Hypothalamus (tissue), 51 donors: ENCODE measurements around the gene INTS1.

Experiments
- DNase-seq, 51 donors: peaks; one replicate each; lab custom pipeline; 2025; lab: John Stamatoyannopoulos, UW

INTS1 gene

GRCh38 chr7:1493571-1493970 is 10.6 kb downstream of the INTS1 start:
- DNase-seq, result no peak

DNA sequence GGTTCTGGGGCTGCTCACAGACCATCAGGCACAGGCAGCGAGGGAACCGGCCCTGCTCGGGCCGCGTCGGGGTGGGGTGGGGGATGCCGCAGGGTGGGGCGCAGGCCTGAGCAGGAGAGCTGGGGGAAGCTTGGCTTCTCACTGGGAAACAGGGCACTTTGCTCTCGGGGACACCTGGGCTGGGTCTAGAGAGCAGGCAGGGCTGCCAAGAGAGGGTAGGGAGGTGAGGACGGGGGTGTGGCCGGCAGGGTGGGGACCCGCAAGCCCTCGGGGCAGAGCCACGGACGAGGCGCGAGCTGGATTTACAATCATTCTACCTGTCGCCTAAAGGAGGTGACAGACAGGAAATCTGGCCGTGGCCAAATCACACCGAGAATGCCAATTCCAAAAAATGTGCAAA is 11.1 kb downstream of the INTS1 start:
- DNase-seq, result no peak

DNA sequence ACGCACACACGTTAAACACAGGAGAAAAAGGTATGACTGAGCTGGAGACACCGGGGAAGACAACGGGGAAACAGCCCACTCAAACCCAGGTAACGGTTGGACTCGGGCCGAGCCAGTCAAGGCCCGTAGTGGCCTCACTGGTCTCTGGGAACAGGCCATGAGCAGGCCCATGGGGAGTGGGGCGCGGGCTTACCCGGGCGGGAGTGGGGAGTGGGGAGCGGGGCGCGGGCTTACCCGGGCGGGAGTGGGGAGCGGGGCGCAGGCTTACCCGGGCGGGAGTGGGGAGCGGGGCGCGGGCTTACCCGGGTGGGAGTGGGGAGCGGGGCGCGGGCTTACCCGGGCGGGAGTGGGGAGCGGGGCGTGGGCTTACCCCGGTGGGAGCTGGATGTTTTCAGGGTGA is 11.5 kb downstream of the INTS1 start:
- no peak for DNase-seq

DNA sequence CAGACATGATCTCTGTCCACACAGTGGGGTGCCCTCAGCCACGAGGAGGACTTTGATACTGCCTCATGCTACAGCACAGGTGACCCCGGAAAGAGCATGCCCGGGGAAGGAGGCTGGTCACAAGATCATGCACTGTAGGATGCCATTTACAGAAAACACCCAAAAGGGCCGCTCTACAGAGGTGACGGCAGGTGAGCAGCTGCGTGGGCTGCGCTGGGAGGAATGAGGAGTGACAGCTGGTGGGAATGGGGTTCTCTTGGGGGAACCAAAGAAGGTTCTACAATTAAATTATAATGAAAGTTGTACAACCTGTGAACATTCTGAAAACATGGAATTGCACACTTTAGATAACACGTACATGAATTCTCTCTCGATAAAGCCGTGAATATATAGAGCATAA is 12.0 kb downstream of the INTS1 start:
- DNase-seq, result no peak

DNA sequence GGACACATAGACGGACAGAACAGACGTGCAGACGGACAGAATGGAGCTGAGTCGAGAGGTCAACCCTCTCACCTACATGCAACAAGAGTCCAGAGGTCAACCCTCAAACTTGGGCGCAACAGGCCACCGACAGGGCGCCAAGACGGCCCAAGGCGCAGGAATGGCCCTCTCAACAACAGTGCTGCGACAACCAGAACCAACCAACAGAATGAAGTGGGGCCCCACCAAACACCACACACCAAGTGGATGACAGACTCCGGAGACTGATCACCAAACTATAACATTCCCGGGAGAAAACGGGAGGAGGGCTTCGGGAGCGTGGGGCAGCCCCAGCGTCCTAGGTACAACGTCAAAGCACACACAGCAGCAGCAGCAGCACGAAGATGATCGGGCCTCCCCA is 13.4 kb downstream of the INTS1 start:
- no peak for DNase-seq

DNA sequence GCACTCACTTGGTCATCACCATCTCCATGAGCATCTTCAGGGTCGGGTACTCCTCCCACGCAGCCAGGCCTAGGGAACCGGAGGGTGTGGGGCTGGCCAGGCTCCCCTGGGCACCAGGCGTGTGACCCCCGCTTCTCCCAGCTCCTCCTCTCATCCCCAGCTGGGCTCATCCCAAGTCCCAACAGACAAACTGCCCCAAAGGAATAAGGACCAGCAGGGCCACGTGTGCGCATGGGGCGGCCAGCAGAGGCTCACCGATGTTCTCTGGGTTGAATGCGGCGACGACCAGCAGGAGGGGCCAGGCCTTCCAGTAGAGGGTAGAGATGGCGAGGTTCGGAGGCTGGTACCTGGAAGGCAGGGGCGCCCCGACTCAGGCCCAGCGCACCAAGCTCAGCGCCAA is 14.9 kb downstream of the INTS1 start:
- DNase-seq, result no peak

- DNase-seq, result no peak
These were observed 16.2 kb downstream of the INTS1 start for GRCh38 chr7:1488016-1488415.

- DNase-seq, result no peak
These were observed 16.7 kb downstream of the INTS1 start for GRCh38 chr7:1487466-1487865.

DNA sequence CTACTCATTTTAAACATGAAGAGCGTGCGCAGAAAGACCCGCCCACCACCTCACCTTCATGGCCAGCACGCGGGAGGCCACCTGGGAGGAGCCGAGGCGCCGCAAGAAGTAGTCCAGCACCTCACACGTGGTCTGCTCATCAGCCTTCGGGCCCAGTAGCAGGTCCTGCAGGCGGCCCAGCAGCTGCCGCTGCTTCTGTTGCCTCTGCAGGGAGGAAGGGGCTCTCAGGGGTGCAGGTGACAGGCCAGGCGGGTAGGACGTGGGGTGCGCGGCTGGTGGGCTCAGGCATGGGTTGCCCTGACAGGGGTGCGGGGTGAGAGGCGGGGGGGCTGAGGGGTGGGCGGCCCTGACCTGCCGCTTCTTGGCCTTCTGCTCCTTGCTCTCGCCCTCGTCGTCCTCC is 17.6 kb downstream of the INTS1 start:
- no peak for DNase-seq

- no peak for DNase-seq
These were observed 19.0 kb downstream of the INTS1 start for GRCh38 chr7:1485156-1485555.

GRCh38 chr7:1484569-1484968 is 19.6 kb downstream of the INTS1 start:
- DNase-seq, result no peak

GRCh38 chr7:1483536-1484505 is 20.4 kb downstream of the INTS1 start:
- DNase-seq, result no peak

GRCh38 chr7:1483079-1483478 is 21.1 kb downstream of the INTS1 start:
- no peak for DNase-seq

DNA sequence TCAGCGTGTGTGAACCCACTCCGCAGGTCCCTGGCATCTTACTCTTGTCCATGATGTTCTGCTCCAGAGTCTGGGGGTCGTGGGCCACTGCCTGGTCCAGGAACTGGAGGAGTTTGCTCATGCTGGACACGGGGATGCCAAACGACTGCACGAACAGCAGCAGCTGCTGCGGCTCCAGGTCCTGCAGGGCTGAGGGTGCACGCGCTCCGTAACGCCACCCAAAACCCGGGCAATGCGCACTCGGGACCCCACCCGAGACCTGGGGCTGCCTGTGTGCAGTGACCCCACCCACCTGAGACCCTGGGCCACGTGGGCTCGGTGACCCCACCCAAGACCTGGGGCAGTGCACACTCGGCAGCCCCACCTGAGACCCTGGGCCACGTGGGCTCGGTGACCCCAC is 22.9 kb downstream of the INTS1 start:
- DNase-seq, result no peak

DNA sequence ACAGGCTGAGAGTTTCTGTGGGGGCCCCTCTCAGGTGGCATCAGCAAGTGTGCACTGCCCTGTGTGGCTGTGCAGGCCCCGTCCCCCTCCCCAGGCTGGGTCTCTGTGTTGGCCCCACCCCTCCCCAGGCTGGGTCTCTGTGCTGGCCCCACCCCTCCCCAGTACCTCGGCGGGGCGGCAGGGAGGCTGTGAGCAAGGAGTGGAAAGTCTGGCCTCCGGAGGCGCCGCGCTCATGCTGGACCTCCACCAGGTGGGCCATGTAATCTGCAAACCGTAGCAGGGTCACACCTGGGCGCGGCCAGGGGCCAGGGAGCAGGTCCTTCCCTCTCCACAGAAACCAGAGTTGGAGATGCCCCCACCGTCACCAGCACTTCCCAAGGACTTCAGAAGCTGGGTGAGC is 23.5 kb downstream of the INTS1 start:
- no peak for DNase-seq

DNA sequence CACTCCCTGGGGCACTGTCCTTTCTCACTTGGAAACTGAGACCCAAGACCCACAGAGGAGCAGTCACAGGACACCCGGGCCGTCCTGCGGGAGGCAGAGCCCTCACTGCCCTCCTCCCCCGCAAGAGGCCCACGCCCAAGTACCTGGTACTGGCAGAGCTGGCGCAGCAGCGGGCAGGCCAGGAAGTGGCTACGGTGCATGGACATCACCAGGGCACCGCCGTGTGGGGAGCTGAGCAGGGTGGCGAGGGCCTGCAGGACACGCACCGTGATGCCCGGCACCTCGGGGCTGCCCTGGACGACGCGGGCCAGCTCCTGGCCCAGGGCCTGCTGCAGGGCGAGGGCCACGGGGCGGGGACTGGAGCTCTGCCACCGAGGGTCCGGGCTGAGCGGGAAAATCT is 24.9 kb downstream of the INTS1 start:
- DNase-seq, result no peak

DNA sequence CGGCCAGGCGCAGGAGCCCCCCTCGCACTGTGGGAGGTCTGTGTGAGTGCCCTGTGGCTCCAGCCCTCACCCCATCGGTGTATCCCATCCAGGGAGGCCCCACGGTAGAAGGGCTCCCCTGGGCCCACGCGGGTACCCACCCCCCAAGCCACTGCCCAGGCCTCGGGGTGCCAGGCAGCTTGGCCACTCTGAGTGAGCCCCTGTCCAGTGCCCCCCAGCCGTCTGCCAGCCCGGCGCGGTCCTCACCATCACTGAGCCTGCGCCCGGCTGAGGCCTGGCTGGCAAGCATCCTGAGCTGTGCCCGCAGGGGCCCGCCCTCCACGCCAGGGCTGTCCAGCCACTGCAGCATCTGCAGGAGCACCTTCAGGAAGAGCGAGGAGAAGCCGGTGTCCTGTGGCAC is 25.7 kb downstream of the INTS1 start:
- DNase-seq, result no peak

GRCh38 chr7:1476859-1477258 is 27.3 kb downstream of the INTS1 start:
- DNase-seq, result no peak

DNA sequence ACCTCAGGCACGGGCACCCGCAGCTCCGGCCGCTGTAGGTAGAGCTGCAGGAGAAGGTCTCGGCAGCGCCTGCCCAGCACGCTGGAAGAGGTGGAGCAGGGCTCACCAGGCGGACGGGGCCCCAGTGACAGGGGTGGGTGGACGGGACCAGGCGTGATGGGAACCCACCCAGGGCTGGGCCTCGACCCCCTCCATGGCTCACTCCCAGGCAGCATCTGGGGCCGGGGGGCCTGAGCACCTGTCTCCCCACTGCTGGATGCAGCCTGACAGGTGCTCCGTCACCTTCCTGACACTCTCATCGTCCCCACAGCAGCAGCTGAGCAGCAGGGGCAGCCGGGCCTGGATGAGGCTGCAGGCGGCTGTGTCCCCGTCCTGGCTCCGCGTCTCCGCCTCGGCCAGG is 28.2 kb downstream of the INTS1 start:
- no peak for DNase-seq

DNA sequence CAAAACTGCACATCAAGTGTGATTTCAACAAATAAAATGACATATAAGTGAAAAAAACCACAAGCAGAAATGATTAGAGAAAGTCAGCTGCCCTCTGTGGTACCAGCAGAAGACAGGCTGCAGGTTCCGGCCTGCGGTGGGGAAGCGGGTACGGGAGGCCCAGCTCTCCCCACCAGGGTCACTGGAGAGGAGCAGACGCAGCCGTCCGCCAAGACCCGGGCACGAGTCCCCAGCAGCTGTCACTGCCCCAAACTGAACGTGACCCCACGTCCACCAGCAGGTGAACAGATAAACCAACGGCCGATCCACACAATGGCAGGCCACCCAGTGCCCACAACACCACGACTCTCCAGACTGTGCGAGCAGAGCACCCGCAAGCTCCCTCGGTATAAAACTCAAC is 28.8 kb downstream of the INTS1 start:
- DNase-seq, result no peak

GRCh38 chr7:1474736-1475135 is 29.5 kb downstream of the INTS1 start:
- no peak for DNase-seq

DNA sequence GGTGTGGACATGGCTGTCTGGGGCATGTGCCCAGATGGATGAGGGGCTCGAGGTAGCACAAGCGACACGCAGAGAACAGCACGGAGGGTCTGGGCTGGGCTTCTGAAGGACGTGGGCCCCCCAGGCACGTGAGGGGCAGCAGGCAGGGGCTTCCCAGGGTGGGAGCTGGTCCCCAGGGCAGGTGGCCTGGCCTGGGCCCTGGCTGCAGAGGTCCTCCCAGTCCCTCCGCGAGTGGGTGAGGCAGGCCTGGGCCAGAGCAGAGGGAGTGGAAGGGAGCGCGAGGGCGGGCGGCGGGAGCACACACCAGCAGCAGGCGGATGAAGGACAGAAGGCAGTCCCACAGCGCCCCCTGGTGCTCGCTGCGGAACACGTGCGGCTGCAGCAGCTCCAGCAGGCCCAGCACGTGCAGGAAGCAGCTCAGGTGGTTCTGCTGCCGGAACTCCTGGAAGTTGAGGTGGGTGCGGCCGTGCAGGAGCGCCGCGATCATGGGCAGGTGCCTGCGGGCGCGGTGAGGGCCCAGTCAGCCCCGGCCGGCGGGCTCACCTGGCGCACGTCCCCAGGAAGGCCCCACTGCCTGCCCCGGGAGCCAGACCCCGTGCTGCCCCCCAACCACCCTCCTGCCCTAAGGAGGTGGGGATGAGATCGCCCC is 30.2 kb downstream of the INTS1 start:
- DNase-seq, result peak in 49 of 51 donors; percentile 13 to 91 (median 65)
